WTC11 (cell line): ENCODE measurements around the gene UNC79.

Source experiments
- CREB1 ChIP-seq: sonication (generic); formaldehyde crosslinking; IDR thresholded peaks from 2 replicates; pipeline ENCODE4 v1.8.0; 2023; ENCODE audit warnings: mild to moderate bottlenecking, missing genetic modification reagents
- CREM ChIP-seq: sonication (generic); formaldehyde crosslinking; IDR thresholded peaks from 2 replicates; pipeline ENCODE4 v1.8.1; 2022; ENCODE audit warnings: mild to moderate bottlenecking, missing genetic modification reagents, moderate library complexity
- CTCF ChIP-seq: fragments of 200-600 bp; IDR thresholded peaks from 2 replicates; pipeline ENCODE4 v1.8.0; 2022; ENCODE audit warnings: antibody characterized with exemption
- ETV6 ChIP-seq: sonication (generic); formaldehyde crosslinking; IDR thresholded peaks from 2 replicates; pipeline ENCODE4 v1.8.1; 2022; ENCODE audit warnings: mild to moderate bottlenecking, missing genetic modification reagents
- HMGXB4 ChIP-seq: sonication (generic); formaldehyde crosslinking; IDR thresholded peaks from 2 replicates; pipeline ENCODE4 v1.8.1; 2023; ENCODE audit warnings: mild to moderate bottlenecking, moderate library complexity, missing genetic modification reagents
- STAT6 ChIP-seq: sonication (generic); formaldehyde crosslinking; conservative IDR thresholded peaks from 2 replicates; pipeline ENCODE4 v1.8.1; 2023; ENCODE audit warnings: mild to moderate bottlenecking, low read depth, missing genetic modification reagents, moderate library complexity

- TF ChIP-seq CREB1 (CRISPR knock-in tag) (no peak), CTCF (no peak), CREM (CRISPR knock-in tag) (no peak), HMGXB4 (no peak), ETV6 (CRISPR knock-in tag) (no peak), STAT6 (CRISPR knock-in tag) (no peak)
Observed at GRCh38 chr14:93727039-93727740, 296.5 kb downstream of the UNC79 start.
